Measurements from ENCODE around the gene ARPC1B.

- no peak for TF ChIP-seq CTCF (conservative IDR thresholded peaks at IDR 0.05; ENCODE audit: low read depth in 2 of 2)
- no peak for TF ChIP-seq POLR2AphosphoS5 (IDR thresholded peaks at IDR 0.05; ENCODE audit: low read depth)
- TF ChIP-seq EZH2phosphoT487 (IDR thresholded peaks at IDR 0.05; ENCODE audit: unreplicated experiment): no peak
- TF ChIP-seq ZNF462 (CRISPR knock-in tag; IDR thresholded peaks at IDR 0.05): no peak
- TF ChIP-seq EZH2 (IDR thresholded peaks at IDR 0.05; ENCODE audit: low read depth, unreplicated experiment): no peak
Observed at GRCh38 chr7:99409806-99410205, 35.3 kb downstream of the ARPC1B start.

Data from GM23338 (cell line).